NCI-H128 (cell line): ENCODE data around the gene MTURN.

Experiments used
- DNase-seq: peaks from one replicate; lab custom pipeline; 2025; ENCODE audit not compliant: unreplicated experiment; lab: John Stamatoyannopoulos, UW

Gene MTURN

GRCh38 chr7:30135301-30136116 is 723 bp downstream of the MTURN start:
- no peak for DNase-seq

DNA sequence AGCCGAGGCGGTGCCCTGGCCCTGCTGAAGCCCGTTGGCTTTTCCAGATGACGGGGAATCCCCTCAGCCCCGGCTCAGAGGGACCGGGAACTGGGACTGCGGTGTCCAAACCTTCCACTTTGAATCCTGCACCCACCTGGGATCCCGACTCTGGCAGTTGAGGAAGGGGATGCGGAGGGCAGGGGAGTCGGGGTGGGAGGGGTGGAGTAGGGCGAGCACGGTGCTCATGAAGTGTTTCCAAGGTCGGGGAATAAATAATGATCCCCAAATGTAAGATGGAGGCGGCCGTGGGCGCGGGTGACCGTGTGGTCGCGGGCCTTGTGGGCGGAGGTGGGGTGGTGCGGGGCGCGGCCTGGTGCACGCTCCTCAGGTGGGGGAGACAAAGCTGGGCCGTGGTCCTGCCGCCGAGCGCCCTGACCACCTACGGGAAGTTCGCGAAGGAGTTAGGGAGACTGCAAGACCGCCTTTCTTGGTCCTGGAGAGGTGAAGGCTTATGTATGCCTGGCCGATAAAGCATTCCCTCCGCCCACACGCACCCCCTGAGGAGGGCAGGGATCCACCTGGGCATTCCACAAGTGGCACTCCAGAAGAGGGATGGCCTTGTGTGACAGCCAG is 1.4 kb downstream of the MTURN start:
- no peak for DNase-seq

- DNase-seq = no peak
Measured at GRCh38 chr7:30136743-30137485, 2.1 kb downstream of the MTURN start.

DNA sequence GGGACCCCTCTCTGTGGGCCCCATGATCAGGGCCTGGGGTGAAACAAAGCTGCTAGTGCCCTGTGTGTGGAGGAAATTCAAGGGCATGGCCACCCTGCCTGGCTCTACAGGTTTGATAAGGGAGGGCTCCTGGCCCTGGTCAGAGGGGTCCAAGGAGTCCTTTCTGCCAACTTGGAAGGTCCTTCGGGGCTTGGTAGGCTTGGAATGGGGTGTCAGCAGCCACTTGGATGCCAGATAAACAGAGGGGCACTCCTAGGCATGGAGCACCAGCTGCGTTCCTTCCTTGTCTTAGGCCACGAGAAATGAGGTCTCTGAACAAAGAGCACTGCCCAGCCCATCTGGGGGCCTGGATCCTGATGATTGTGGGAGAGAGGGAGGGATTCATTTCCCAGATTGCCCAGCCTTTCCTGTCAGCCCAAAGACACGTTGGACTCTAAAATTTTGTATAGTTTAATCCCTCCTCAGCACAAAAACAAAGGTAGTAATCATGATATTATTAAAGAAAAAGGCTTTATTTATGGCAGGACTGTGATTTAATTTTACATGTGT is 5.1 kb downstream of the MTURN start:
- no peak for DNase-seq

DNA sequence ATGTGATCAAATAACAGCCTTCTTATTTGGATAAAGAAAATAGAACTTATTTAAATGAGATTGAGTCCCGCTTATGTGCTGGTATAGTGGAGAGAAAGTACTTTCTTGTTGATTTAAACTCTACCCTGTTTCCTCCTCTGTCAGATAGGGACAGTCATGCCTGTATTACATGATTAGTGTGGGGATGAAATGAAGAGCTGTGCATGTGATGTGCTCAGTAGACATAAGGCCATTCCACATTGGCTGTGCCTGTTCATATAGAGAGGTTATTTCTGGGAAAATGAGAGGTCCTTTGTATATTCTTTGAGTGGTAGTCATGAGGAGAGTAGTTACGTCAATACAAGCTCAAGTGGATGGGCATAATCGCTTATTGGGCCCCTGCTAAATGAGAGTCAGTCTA is 5.7 kb downstream of the MTURN start:
- DNase-seq = no peak

- no peak for DNase-seq
Measured at GRCh38 chr7:30142710-30143109, 7.9 kb downstream of the MTURN start.

GRCh38 chr7:30143748-30144251 is 9.0 kb downstream of the MTURN start:
- peak; percentile 97 for DNase-seq

GRCh38 chr7:30144657-30145306 is 10.0 kb downstream of the MTURN start:
- no peak for DNase-seq

DNA sequence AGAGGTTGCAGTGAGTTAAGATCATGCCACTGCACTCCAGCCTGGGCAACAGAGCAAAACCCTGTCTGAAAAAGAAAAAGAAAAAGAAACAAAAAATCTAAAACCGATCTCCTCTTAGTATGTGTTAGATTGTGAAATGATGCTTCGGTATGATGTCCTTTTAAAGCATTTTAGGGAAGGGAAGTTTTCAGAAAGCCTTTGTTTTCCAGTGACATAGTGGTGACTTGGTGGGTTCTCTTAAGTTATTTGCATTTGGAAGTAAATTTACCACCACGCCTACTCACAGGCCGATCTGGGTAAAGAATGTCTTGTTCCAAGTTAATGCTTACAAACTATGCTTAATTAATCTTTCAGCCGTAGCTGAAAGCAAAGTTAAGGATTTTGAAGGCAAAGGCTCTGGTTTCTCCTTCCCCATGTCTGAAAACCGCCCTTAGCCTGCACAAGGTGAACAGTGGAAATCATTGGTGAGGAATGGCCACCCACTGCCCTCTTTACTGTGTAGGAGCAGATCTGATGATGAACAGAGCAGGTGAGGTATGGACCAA is 10.7 kb downstream of the MTURN start:
- no peak for DNase-seq

GRCh38 chr7:30146127-30146612 is 11.4 kb downstream of the MTURN start:
- no peak for DNase-seq

DNA sequence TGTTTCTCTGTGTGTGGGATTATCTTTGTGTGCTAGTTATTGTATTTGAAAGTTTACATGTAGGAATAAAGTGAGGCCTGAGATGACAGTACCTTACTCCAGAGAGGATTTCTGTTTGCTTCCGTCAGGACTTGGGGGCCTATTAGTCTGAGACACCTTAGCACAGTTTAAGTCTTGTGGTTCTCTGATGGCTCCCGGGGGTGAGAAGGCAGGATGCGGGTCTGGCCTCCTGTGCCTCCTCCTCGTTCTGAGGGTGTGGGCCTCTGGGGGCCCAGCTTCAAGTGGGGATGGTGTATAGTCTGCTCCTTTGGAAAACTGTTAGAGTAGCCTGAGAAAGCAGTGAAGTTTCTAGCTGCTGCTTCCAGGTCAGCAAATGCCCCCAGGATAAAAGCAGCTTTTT is 12.4 kb downstream of the MTURN start:
- no peak for DNase-seq

DNA sequence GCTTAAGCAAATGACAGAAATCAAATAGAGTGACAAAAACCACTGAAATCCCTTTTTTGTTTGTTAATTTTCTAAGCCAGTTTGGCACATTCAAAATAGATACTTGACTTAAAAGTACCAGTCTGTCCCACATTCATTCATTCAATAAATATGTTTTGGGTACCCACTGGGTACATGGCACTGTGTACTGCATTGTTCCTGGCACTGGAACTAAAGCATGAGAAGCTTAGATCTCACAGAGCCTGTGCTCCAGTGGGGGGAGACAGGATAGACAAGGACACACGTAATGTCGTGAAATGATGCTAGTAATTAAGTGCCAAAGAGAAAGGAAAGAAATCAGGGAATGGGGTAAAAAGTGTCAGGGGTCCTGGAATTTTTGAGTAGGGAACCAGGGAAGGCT is 13.0 kb downstream of the MTURN start:
- DNase-seq = no peak

DNA sequence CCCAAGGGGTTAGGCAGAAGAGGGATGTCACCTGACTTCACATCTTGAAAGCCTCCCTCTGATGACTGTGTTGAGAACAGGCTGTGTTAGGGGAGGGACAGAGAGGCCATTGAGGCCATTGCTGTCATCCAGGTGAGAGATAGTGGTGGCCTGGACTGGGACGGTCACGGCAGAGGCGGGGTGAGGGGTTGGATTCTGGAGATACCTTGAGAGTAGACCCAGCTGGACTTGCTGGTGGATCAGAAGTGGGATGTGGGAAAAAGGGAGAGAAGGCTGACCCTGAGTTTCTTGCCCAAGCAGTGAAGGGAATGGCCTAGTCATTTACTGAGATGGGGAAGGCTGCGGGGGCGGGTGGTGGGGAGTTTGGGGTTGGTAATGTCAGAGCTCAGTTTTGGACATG is 13.6 kb downstream of the MTURN start:
- DNase-seq = no peak

DNA sequence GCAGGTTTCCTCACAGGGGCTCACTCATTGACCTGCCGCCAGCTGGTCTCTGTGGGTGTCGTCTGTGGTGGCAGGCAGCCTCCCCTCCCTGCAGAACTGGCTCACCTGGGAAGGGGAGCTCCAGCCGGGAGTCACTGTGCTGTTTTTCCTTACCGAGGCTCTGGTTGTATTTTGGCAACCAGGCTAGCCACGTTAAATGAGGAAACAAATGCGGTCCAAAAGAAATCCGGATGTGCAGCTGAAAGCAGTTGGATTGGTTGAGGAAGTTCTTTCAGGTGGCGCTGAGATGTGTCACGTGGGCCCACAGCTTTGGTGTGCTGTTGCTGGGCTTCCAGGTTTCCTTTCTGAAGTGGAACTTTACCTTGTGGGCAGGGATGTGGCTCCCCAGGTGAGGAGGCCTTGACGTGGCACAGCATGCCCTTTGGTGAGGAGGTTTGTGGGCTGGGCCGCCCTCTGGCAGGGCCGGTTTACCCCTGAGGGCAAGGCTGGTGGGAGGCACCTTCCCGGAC is 14.2 kb downstream of the MTURN start:
- DNase-seq = no peak

DNA sequence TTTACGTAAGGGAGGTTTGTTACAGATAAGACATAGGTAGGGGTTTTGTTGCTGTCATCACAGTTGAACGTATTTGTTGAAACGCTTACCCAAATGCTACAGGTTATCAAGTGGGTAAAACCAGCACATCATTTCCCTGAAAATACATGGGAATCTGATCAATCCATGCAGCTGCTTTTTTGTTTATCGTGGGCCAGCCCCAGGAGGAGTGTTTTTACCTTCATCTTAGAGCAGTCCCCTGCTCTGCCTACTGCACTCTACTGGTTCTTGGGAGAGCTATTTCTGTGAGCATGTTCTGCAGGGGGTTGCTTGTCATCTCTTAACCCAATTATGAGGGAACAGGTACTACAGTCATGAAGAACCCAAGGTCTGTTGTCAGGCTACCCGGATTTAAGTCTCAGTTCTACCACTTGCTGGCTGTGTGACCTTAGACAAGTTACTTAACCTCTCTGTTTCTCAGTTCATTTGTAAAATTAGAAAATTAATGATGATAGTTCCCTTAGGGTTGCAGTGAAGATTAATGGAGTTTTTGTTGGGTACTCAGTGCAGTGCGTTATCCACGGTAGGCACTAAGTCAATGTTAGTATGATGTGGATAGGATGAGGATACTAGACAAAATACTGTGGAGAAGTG is 15.0 kb downstream of the MTURN start:
- no peak for DNase-seq

GRCh38 chr7:30150711-30151110 is 15.9 kb downstream of the MTURN start:
- DNase-seq = no peak

DNA sequence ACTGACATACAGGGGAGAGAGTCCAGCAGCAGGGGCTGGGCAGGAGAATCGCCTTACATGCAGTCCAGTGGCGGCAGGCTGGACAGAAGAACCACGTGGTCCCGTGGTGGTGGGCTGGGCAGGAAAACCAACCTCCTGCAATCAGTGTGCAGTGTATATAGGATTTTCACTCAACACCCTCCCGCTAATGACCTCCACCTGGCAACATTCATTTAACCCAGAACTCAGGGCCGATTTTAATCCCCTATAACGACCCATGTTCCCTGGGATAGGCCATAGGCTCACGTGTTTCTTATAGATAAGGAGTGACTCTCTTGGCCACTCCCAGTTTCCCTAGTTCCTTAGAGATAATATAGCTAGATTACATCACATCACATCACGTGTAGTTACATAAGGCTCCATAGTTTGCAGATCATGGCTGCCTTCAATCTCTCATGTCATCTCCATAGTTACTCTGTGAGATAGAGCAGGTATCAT is 19.4 kb downstream of the MTURN start:
- DNase-seq = no peak

- no peak for DNase-seq
Measured at GRCh38 chr7:30155481-30155880, 20.7 kb downstream of the MTURN start.

- no peak for DNase-seq
Measured at GRCh38 chr7:30157204-30157603, 22.4 kb downstream of the MTURN start.

- DNase-seq = no peak
Measured at GRCh38 chr7:30159163-30159562, 24.4 kb downstream of the MTURN start.
